Esophagus (tissue), 2 donors: ENCODE measurements around the gene C16orf86. TPM values are rescaled to one million over a fixed set of nuclear protein-coding genes. Genes with fewer than 3 reads are reported as not detected.

Experiments used
- H3K27ac ChIP-seq, 2 donors: one replicate each; pipeline ENCODE4 v1.5.1; 2013; ENCODE audit warnings: low read depth in 2 of 2, mild to moderate bottlenecking in 2 of 2, inconsistent platforms in 1 of 2, low read length in 1 of 2, moderate library complexity in 1 of 2
- H3K27me3 ChIP-seq, 2 donors: one replicate each; pipeline ENCODE4 v1.6.1; 2013; ENCODE audit warnings: low read length in 2 of 2, control low read depth in 1 of 2, mild to moderate bottlenecking in 1 of 2; ENCODE audit not compliant: insufficient read depth in 2 of 2, control insufficient read depth in 1 of 2
- H3K36me3 ChIP-seq, 2 donors: one replicate each; pipeline ENCODE4 v1.6.1; 2013; ENCODE audit warnings: low read length in 1 of 2; ENCODE audit not compliant: control insufficient read depth in 2 of 2, insufficient read depth in 2 of 2
- H3K4me1 ChIP-seq, 2 donors: one replicate each; pipeline ENCODE4 v1.6.1; 2013; ENCODE audit warnings: low read length in 1 of 2; ENCODE audit not compliant: control insufficient read depth in 2 of 2, insufficient read depth in 2 of 2
- H3K4me3 ChIP-seq, 2 donors: one replicate each; pipeline ENCODE4 v1.5.1; 2013; ENCODE audit warnings: low read length in 2 of 2, mild to moderate bottlenecking in 2 of 2, low read depth in 1 of 2, moderate library complexity in 1 of 2
- H3K9me3 ChIP-seq, 2 donors: one replicate each; pipeline ENCODE4 v1.6.1; 2013; ENCODE audit warnings: mild to moderate bottlenecking in 2 of 2, low read depth in 1 of 2, low read length in 1 of 2, moderate library complexity in 1 of 2; ENCODE audit not compliant: control insufficient read depth in 2 of 2, insufficient read depth in 1 of 2
- WGBS, 2 donors: extraction: QIAGEN DNeasy Blood & Tissue Kit; methylation state at CpG; one replicate each; pipeline ENCODE4 v1.1.7; 2013; 5-methylcytosine and 5-hydroxymethylcytosine counted together
- polyA plus RNA-seq, 2 donors: library from polyadenylated mRNA; stranded (reverse); fragments of 200-250 nt; gene quantifications; one replicate each; pipeline ENCODE4 v1.2.3, GENCODE V29; 2013
- donor health status: healthy with polysubstance abuse.
- donor health status: Bipolar disorder and iron deficiency.

The C16orf86 gene
- polyA plus RNA-seq, 2 donors = 1.8 to 2.0 TPM

DNA sequence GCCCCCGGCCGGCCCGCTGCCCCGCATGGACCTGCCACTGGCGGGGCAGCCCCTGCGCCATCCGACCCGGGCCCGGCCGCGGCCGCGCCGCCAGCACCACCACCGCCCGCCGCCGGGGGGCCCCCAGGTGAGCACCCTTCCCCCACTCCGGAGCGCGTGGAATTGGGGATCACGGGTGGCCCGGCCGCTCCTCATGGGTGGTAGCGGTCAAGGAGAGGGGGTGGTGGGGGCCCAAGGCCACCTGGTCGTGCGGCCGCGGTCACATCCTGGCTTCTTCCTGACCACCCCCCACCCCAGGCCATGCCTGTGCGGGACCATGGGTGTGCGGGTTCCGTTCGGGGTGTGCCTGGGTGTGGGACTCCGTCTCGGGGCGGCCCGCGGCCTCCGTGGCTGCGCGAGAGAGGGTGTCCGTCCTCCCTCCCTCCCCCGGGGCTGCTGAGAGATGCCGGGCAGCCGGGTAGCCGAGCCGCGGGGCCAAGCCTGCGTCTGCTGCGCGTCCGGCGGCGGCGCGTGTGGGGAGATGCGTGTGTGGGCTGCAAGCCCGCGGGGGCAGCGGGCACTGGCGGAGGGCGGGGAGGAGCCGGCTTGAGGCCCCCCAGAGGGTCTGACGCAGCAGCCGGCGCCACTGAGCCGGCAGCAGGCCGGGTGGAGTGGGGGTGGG lies 13.4 kb upstream of the C16orf86 start:
- 15 to 20% methylated on average over 46 to 68 of the region's 68 CpGs for WGBS, 2 donors

DNA sequence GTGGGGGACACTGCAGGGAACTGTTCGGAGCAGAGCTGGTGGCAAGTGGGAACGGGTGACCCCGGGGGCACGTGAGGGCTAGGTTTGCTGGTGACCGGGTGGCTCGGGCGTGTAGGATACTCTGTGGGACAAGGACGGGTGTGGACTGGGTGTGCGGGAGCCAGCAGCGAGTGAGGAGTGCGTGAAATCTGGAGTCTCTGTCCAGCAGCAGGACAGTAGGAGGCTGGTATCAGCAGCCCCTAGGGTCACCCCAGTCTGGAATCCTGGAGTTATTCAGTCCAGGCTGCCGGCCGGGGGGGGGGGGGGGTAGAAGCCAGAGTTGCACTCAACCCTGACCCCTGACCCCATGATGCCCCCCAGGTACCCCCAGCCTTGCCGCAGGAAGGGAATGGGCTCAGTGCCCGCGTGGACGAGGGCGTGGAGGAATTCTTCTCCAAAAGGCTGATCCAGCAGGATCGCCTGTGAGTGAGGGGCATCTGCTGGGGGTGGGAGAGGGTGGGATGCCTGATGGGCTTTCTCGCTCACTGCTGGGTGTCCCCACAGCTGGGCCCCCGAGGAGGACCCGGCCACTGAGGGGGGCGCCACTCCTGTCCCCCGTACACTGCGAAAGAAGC lies 12.7 kb upstream of the C16orf86 start:
- peaks cover 0 to 11% of the 10 kb centered on the region in 2 donors for H3K36me3 ChIP-seq
- peaks cover 0 to 13% of the 10 kb centered on the region in 2 donors for H3K27me3 ChIP-seq
- H3K27ac ChIP-seq = no peak overlapping the region
- H3K4me1 ChIP-seq = peaks cover 7 to 15% of the 10 kb centered on the region in 2 donors
- peaks cover 0 to 4% of the 10 kb centered on the region in 2 donors for H3K9me3 ChIP-seq
- no peak overlapping the region for H3K4me3 ChIP-seq
- WGBS, 2 donors = 34 to 36% methylated on average over 22 to 24 of the region's 25 CpGs

More for the DNA sequence above, 13.4 kb upstream of the C16orf86 start:
- Histone ChIP-seq H3K27me3 (peaks cover 0 to 15% of the 10 kb centered on the region in 2 donors), H3K36me3 (peaks cover 0 to 11% of the 10 kb centered on the region in 2 donors), H3K4me3 (peak overlapping the region; percentile 23 to 35), H3K4me1 (peaks cover 7 to 19% of the 10 kb centered on the region in 2 donors), H3K27ac (no peak overlapping the region), H3K9me3 (peaks cover 0 to 4% of the 10 kb centered on the region in 2 donors)

- Histone ChIP-seq H3K36me3 (peaks cover 0 to 11% of the 10 kb centered on the region in 2 donors), H3K9me3 (peaks cover 0 to 4% of the 10 kb centered on the region in 2 donors), H3K27ac (no peak overlapping the region), H3K27me3 (peaks cover 0 to 11% of the 10 kb centered on the region in 2 donors), H3K4me1 (peaks cover 7 to 16% of the 10 kb centered on the region in 2 donors), H3K4me3 (no peak overlapping the region)
- 44 to 45% methylated on average over 30 of the region's 30 CpGs for WGBS, 2 donors
Observed at GRCh38 chr16:67654403-67654911, 12.2 kb upstream of the C16orf86 start.

- H3K4me3 ChIP-seq = no peak overlapping the region
- WGBS, 2 donors = 73 to 80% methylated on average over 4 of the region's 4 CpGs
- H3K36me3 ChIP-seq = peaks cover 0 to 11% of the 10 kb centered on the region in 2 donors
- H3K27me3 ChIP-seq = peaks cover 0 to 11% of the 10 kb centered on the region in 2 donors
- peaks cover 7 to 16% of the 10 kb centered on the region in 2 donors for H3K4me1 ChIP-seq
- peaks cover 0 to 4% of the 10 kb centered on the region in 2 donors for H3K9me3 ChIP-seq
- no peak overlapping the region for H3K27ac ChIP-seq
Observed at GRCh38 chr16:67655363-67655762, 11.3 kb upstream of the C16orf86 start.

DNA sequence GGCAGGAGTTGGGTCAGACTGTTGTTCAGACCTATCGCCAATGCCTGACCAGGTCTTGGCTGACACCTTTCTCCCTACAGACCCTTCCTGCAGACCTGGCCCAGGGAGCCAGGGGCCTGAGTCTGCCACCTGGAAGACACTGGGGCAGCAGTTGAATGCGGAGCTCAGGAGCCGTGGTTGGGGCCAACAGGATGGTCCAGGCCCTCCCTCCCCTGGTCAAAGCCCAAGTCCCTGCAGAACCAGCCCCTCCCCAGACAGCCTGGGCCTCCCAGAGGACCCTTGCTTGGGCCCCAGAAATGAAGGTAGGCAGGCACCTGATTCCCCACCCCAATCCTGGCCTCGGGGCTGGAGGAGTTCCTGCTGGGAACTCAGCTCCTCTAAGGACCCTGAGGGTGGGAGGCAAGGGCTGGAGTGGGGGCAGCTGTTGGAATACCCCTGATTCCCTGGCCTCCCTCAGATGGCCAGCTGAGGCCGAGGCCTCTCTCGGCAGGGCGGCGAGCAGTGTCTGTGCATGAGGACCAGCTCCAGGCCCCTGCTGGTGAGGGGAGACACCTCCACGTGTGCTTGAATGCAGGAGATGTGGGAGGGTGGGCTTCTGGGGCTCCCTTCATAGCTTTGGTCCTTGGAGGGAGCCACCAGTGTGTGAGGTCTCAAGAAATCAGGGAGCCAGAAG lies 10.1 kb upstream of the C16orf86 start:
- no peak overlapping the region for H3K27ac ChIP-seq
- H3K4me1 ChIP-seq = peaks cover 7 to 22% of the 10 kb centered on the region in 2 donors
- no peak overlapping the region for H3K4me3 ChIP-seq
- peaks cover 0 to 4% of the 10 kb centered on the region in 2 donors for H3K9me3 ChIP-seq
- 81 to 87% methylated on average over 9 of the region's 9 CpGs for WGBS, 2 donors
- peaks cover 0 to 10% of the 10 kb centered on the region in 2 donors for H3K27me3 ChIP-seq
- peaks cover 0 to 11% of the 10 kb centered on the region in 2 donors for H3K36me3 ChIP-seq

- Histone ChIP-seq H3K4me3 (no peak overlapping the region), H3K27ac (no peak overlapping the region), H3K36me3 (peaks cover 0 to 12% of the 10 kb centered on the region in 2 donors), H3K27me3 (peaks cover 0 to 8% of the 10 kb centered on the region in 2 donors), H3K4me1 (peaks cover 7 to 24% of the 10 kb centered on the region in 2 donors), H3K9me3 (no peaks in the 10 kb centered on the region)
- 92 to 94% methylated on average over 16 of the region's 16 CpGs for WGBS, 2 donors
Observed at GRCh38 chr16:67657017-67657608, 9.5 kb upstream of the C16orf86 start.

DNA sequence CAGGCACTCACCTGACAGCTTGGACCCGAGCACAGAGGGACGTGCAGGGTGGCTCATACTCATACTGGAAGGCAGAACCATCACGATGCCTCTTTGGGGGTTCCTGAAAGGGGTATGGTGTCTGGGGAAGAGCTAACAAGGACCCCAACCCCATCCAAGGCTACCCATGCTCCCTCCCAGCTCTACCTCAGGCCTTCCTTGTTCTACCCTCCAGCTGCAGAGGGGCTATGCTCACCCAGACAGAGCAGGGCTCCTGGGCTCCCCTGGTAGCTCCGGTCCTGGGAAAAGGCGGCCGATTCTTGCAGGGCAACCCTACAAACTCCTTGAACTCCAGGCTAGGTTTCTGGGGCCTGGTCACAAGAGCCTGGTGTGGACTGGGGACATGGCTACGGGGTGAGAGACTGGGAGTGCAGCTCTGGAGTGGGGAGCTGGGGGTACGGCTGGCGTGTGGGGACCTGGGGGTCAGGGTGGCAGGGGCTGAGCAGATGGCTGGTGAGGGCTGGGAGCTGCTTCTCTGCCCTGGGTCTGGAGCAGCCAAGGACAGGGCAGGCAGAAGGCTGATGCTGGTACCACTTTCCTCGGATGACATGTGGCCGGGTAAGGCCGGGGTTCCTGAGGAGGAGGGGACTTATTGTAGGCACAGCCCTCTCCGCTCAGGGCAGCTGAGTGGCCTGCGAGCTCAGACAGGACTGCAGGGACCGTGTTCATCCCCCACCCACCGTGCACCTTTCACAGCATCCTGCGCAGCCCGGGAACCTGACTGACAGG lies 8.7 kb upstream of the C16orf86 start:
- Histone ChIP-seq H3K27me3 (peaks cover 0 to 8% of the 10 kb centered on the region in 2 donors), H3K4me3 (no peak overlapping the region), H3K27ac (no peak overlapping the region), H3K4me1 (peaks cover 5 to 24% of the 10 kb centered on the region in 2 donors), H3K36me3 (peaks cover 2 to 13% of the 10 kb centered on the region in 2 donors), H3K9me3 (no peaks in the 10 kb centered on the region)
- WGBS, 2 donors = 92 to 93% methylated on average over 18 of the region's 18 CpGs

GRCh38 chr16:67658849-67659674 lies 7.6 kb upstream of the C16orf86 start:
- H3K4me3 ChIP-seq = peak overlapping the region; percentile 66 to 85
- H3K27me3 ChIP-seq = peaks cover 0 to 5% of the 10 kb centered on the region in 2 donors
- peaks cover 0 to 19% of the 10 kb centered on the region in 2 donors for H3K4me1 ChIP-seq
- H3K36me3 ChIP-seq = peaks cover 2 to 17% of the 10 kb centered on the region in 2 donors
- no peaks in the 10 kb centered on the region for H3K9me3 ChIP-seq
- 33 to 35% methylated on average over 21 of the region's 21 CpGs for WGBS, 2 donors
- H3K27ac ChIP-seq = no peak overlapping the region
